ENCODE measurements around the gene BPIFA1.

The BPIFA1 gene

GRCh38 chr20:33279261-33279910, 43.6 kb downstream of the BPIFA1 start:
- DNase-seq: peak; percentile 78 to 82

- no peak for DNase-seq
Measured at GRCh38 chr20:33280000-33280680, 44.3 kb downstream of the BPIFA1 start.

GRCh38 chr20:33280775-33281174, 45.0 kb downstream of the BPIFA1 start:
- no peak for DNase-seq

GRCh38 chr20:33281550-33282146, 45.9 kb downstream of the BPIFA1 start:
- no peak for DNase-seq

GRCh38 chr20:33282196-33282934, 46.6 kb downstream of the BPIFA1 start:
- no peak for DNase-seq

GRCh38 chr20:33282991-33283555, 47.3 kb downstream of the BPIFA1 start, which contains the start of gene BPIFB1:
Gene BPIFB1 (plus strand): TSS chr20:33283214. CDS start chr20:33286074, 2,860 bp downstream.
- DNase-seq: no peak

- DNase-seq: peak in 1 of 2 experiments; percentile 46
Measured at GRCh38 chr20:33284284-33284683, 48.5 kb downstream of the BPIFA1 start.

GRCh38 chr20:33284937-33285336, 49.1 kb downstream of the BPIFA1 start:
- DNase-seq: no peak

- no peak for DNase-seq
Measured at GRCh38 chr20:33285861-33286495, 50.2 kb downstream of the BPIFA1 start.

- DNase-seq: peak; percentile 43 to 58
Measured at GRCh38 chr20:33287884-33288283, 52.1 kb downstream of the BPIFA1 start.

GRCh38 chr20:33290852-33291251, 55.1 kb downstream of the BPIFA1 start:
- no peak for DNase-seq

- no peak for DNase-seq
Measured at GRCh38 chr20:33291416-33291815, 55.6 kb downstream of the BPIFA1 start.

- peak; percentile 72 to 85 for DNase-seq
Measured at GRCh38 chr20:33291830-33292355, 56.1 kb downstream of the BPIFA1 start.

All from NCI-H524 (cell line).